GM12878 (cell line): ENCODE data around the gene CYP2U1. TPM values are rescaled to one million over a fixed set of nuclear protein-coding genes. Genes with fewer than 3 reads are reported as not detected.

Source experiments
- BMI1 ChIP-seq: fragments of 450-650 bp; IDR thresholded peaks from 2 replicates; pipeline ENCODE4 v1.6.1; 2016; ENCODE audit warnings: mild to moderate bottlenecking, moderate library complexity, borderline replicate concordance
- CHD2 ChIP-seq: IDR thresholded peaks from 2 replicates; pipeline ENCODE4 v1.6.1; 2011; ENCODE audit warnings: low read depth, low read length, improper control_type of control experiment, borderline replicate concordance
- IKZF1 ChIP-seq: fragments of 450-650 bp; conservative IDR thresholded peaks from 2 replicates; pipeline ENCODE4 v1.6.1; 2017; ENCODE audit warnings: antibody characterized with exemption, mild to moderate bottlenecking
- MYC ChIP-seq: IDR thresholded peaks from 2 replicates; pipeline ENCODE4 v1.6.1; 2011; ENCODE audit warnings: mild to moderate bottlenecking, low read length, moderate library complexity, inconsistent platforms; ENCODE audit not compliant: insufficient read depth, insufficient replicate concordance, insufficient read length, severe bottlenecking
- RB1 ChIP-seq: fragments of 450-650 bp; formaldehyde crosslinking; IDR thresholded peaks from 2 replicates; pipeline ENCODE4 v1.6.1; 2017; ENCODE audit warnings: mild to moderate bottlenecking, borderline replicate concordance
- RELA ChIP-seq: fragments of 450-650 bp; IDR thresholded peaks from 2 replicates; pipeline ENCODE4 v1.8.0; 2014; ENCODE audit warnings: borderline replicate concordance; ENCODE audit not compliant: partially characterized antibody
- SIX5 ChIP-seq: IDR thresholded peaks from 2 replicates; pipeline ENCODE4 v1.6.1; 2011; ENCODE audit warnings: mild to moderate bottlenecking, low read depth, low read length, moderate library complexity; ENCODE audit not compliant: severe bottlenecking
- SREBF1 ChIP-seq: IDR thresholded peaks from 2 replicates; pipeline ENCODE4 v1.6.1; 2012; ENCODE audit warnings: mild to moderate bottlenecking, low read length
- ZSCAN29 ChIP-seq: fragments of 450-650 bp; IDR thresholded peaks from 2 replicates; pipeline ENCODE4 v1.6.1; 2017; ENCODE audit warnings: mild to moderate bottlenecking, moderate library complexity
- polyA plus RNA-seq, 11 experiments: library from polyadenylated mRNA; depleted of rRNA in 4 of 11; unstranded in 6 of 11; stranded (reverse) in 5 of 11; fragments of >200 nt; fragmentation: Nextera tagmentation in 4 of 11; fragmentation: Illumina TruSeq in 1 of 11; extraction: Ambion mirVana in 4 of 11; extraction: Trizol in 1 of 11; gene quantifications; 1 replicate in 1 of 11; 2 replicates in 10 of 11; pipeline versions ENCODE4 v1.2.1 to v1.2.3, GENCODE V29; 2011 to 2016; ENCODE audit warnings: inconsistent platforms in 2 of 11, missing spikeins in 2 of 11, low read depth in 1 of 11
- total RNA-seq, 4 experiments: library from RNA; depleted of rRNA in 3 of 4; stranded (reverse); fragments of >200 nt in 3 of 4; fragmentation: Illumina TruSeq in 1 of 4; extraction: Trizol in 1 of 4; gene quantifications; 2 replicates each; pipeline versions ENCODE4 v1.2.1 to v1.2.3, GENCODE V29; 2013 to 2021
- TF ChIP-seq, protein P1 (sequence below): IDR thresholded peaks from 2 replicates; pipeline ENCODE4 v1.6.1; 2011; ENCODE audit warnings: mild to moderate bottlenecking, low read depth, low read length, moderate library complexity; ENCODE audit not compliant: insufficient replicate concordance
- TF ChIP-seq, protein P2 (sequence below): fragments of 450-650 bp; IDR thresholded peaks from 2 replicates; pipeline ENCODE4 v1.6.1; 2017; ENCODE audit warnings: mild to moderate bottlenecking, low read depth, inconsistent platforms; ENCODE audit not compliant: poor library complexity, severe bottlenecking
- TF ChIP-seq, protein P3 (sequence below): IDR thresholded peaks from 2 replicates; pipeline ENCODE4 v1.6.1; 2012; ENCODE audit warnings: low read depth, low read length, improper control_type of control experiment
- TF ChIP-seq, protein P4 (sequence below): fragments of 450-650 bp; IDR thresholded peaks from 2 replicates; pipeline ENCODE4 v1.6.1; 2017; ENCODE audit warnings: low read depth, mild to moderate bottlenecking, moderate library complexity

Gene CYP2U1
- total and polyA plus RNA-seq, 10 of the 15 experiments (the other 5 are each of a cell fraction or from before 2014, with no cell fraction given) = 0.41 to 3.4 (median 2.9) TPM

DNA sequence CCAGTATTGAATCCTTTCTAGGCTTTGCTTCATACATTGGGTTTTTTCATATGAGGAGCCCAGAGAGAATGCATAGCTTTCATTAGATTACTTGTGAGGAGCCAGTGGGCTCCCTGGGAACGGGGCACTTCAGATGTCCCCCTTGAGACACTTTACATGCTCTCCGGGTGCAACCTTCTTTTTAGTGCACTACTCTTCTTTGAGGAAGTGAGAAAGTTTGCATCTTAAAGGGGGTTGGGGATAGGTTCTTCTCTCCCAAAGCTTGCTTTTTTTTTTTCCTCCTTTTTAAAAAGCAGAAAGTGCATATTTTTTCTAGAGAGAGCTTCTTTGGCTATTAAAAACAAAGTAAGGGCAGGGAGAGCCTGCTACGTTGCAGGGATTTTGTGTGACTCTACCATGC, 62.6 kb downstream of the CYP2U1 start (continued):
- peak; percentile 31; the same call in 1 of the 2 replicates for TF ChIP-seq RB1
- TF ChIP-seq IKZF1 = 0 out of 2 replicates have a peak, but pooled peaks have one; percentile 18
- peak; percentile 31; the same call in 1 of the 2 replicates for TF ChIP-seq CHD2
- TF ChIP-seq, protein P1, sequence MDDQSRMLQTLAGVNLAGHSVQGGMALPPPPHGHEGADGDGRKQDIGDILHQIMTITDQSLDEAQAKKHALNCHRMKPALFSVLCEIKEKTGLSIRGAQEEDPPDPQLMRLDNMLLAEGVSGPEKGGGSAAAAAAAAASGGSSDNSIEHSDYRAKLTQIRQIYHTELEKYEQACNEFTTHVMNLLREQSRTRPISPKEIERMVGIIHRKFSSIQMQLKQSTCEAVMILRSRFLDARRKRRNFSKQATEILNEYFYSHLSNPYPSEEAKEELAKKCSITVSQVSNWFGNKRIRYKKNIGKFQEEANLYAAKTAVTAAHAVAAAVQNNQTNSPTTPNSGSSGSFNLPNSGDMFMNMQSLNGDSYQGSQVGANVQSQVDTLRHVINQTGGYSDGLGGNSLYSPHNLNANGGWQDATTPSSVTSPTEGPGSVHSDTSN = no peak
- TF ChIP-seq ZSCAN29 = no peak
- no peak for TF ChIP-seq RELA
- TF ChIP-seq MYC = no peak
- no peak for TF ChIP-seq SREBF1
- no peak for TF ChIP-seq SIX5
- TF ChIP-seq, protein P2, sequence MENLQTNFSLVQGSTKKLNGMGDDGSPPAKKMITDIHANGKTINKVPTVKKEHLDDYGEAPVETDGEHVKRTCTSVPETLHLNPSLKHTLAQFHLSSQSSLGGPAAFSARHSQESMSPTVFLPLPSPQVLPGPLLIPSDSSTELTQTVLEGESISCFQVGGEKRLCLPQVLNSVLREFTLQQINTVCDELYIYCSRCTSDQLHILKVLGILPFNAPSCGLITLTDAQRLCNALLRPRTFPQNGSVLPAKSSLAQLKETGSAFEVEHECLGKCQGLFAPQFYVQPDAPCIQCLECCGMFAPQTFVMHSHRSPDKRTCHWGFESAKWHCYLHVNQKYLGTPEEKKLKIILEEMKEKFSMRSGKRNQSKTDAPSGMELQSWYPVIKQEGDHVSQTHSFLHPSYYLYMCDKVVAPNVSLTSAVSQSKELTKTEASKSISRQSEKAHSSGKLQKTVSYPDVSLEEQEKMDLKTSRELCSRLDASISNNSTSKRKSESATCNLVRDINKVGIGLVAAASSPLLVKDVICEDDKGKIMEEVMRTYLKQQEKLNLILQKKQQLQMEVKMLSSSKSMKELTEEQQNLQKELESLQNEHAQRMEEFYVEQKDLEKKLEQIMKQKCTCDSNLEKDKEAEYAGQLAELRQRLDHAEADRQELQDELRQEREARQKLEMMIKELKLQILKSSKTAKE = peak; percentile 20
- TF ChIP-seq, protein P3, sequence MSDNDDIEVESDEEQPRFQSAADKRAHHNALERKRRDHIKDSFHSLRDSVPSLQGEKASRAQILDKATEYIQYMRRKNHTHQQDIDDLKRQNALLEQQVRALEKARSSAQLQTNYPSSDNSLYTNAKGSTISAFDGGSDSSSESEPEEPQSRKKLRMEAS = no peak
- no peak for TF ChIP-seq BMI1
- TF ChIP-seq, protein P4, sequence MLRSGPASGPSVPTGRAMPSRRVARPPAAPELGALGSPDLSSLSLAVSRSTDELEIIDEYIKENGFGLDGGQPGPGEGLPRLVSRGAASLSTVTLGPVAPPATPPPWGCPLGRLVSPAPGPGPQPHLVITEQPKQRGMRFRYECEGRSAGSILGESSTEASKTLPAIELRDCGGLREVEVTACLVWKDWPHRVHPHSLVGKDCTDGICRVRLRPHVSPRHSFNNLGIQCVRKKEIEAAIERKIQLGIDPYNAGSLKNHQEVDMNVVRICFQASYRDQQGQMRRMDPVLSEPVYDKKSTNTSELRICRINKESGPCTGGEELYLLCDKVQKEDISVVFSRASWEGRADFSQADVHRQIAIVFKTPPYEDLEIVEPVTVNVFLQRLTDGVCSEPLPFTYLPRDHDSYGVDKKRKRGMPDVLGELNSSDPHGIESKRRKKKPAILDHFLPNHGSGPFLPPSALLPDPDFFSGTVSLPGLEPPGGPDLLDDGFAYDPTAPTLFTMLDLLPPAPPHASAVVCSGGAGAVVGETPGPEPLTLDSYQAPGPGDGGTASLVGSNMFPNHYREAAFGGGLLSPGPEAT = peak; percentile 62; the same call in 1 of the 2 replicates
